IMR-90 (cell line): ENCODE results near the gene EIF2A. TPM values are rescaled to one million over a fixed set of nuclear protein-coding genes. Genes with fewer than 3 reads are reported as not detected.

ENCODE experiments used
- ATAC-seq: fragments of 200-7000 bp; cut with Tn5 transposase; 2 replicates; pipeline ENCODE4 v1.9.1; 2020; ENCODE audit warnings: low read depth, mild to moderate bottlenecking, moderate library complexity
- BruUV-seq: library from RNA; stranded (reverse); fragments of 400-500 nt; replicated peaks from 2 replicates; lab custom pipeline; 2021; lab: Mats Ljungman, UMichigan
- CTCF ChIA-PET: fragments of 300-600 bp; formaldehyde crosslinking; extraction: SDS; loops from one replicate; lab custom pipeline; 2021; ENCODE audit warnings: antibody characterized with exemption; lab: Yijun Ruan, JAX
- POLR2A ChIA-PET: fragments of 300-600 bp; sonication (Branson Sonifier 250); formaldehyde crosslinking; loops from one replicate; lab custom pipeline; 2022; ENCODE audit warnings: antibody characterized with exemption; ENCODE audit not compliant: unreplicated experiment; lab: Charles Lee
- DNase-seq: peaks from one replicate; pipeline ENCODE4 v3.0.0; 2013
- H2AFZ ChIP-seq: replicated peaks from 2 replicates; pipeline ENCODE3; 2013; ENCODE audit warnings: low read length, mild to moderate bottlenecking; ENCODE audit not compliant: poor library complexity
- H2AK5ac ChIP-seq: 2 replicates; pipeline ENCODE4 v1.6.1; 2013; ENCODE audit warnings: low read depth, low read length, inconsistent platforms
- H2AK9ac ChIP-seq: replicated peaks from 2 replicates; pipeline ENCODE3; 2013; ENCODE audit warnings: mild to moderate bottlenecking, low read depth, low read length, moderate library complexity; ENCODE audit not compliant: poor library complexity
- H2BK120ac ChIP-seq: 2 replicates; pipeline ENCODE4 v1.6.1; 2013; ENCODE audit warnings: low read depth, low read length, inconsistent platforms
- H2BK15ac ChIP-seq: 3 replicates; pipeline ENCODE4 v1.6.1; 2013; ENCODE audit warnings: low read depth, low read length, inconsistent platforms
- H2BK20ac ChIP-seq: 2 replicates; pipeline ENCODE4 v1.6.1; 2013; ENCODE audit warnings: low read depth, mild to moderate bottlenecking, inconsistent platforms, low read length, moderate library complexity
- H2BK5ac ChIP-seq: 2 replicates; pipeline ENCODE4 v1.6.1; 2013; ENCODE audit warnings: mild to moderate bottlenecking, low read depth, low read length, inconsistent platforms; ENCODE audit not compliant: poor library complexity, severe bottlenecking
- H3K14ac ChIP-seq: replicated peaks from 2 replicates; pipeline ENCODE4 v1.6.1; 2013; ENCODE audit warnings: low read depth, low read length, inconsistent platforms
- H3K18ac ChIP-seq: 2 replicates; pipeline ENCODE4 v1.6.1; 2013; ENCODE audit warnings: low read depth, low read length, control low read depth
- H3K23ac ChIP-seq: 2 replicates; pipeline ENCODE4 v1.6.1; 2013; ENCODE audit warnings: low read depth, low read length, inconsistent platforms
- H3K27ac ChIP-seq: 2 replicates; pipeline ENCODE4 v1.5.1; 2013; ENCODE audit warnings: mild to moderate bottlenecking, control low read depth, low read length; ENCODE audit not compliant: insufficient read depth
- H3K27me3 ChIP-seq: 2 replicates; pipeline ENCODE4 v1.6.1; 2013; ENCODE audit warnings: low read length; ENCODE audit not compliant: control insufficient read depth, insufficient read depth
- H3K36me3 ChIP-seq: 2 replicates; pipeline ENCODE4 v1.6.1; 2013; ENCODE audit warnings: low read length, mixed read lengths; ENCODE audit not compliant: control insufficient read depth, insufficient read depth
- H3K4ac ChIP-seq: 2 replicates; pipeline ENCODE4 v1.6.1; 2013; ENCODE audit warnings: low read depth, low read length, inconsistent platforms
- H3K4me1 ChIP-seq: 2 replicates; pipeline ENCODE4 v1.6.1; 2013; ENCODE audit warnings: low read length, mixed read lengths; ENCODE audit not compliant: control insufficient read depth, insufficient read depth
- H3K4me2 ChIP-seq: 2 replicates; pipeline ENCODE4 v1.6.1; 2013; ENCODE audit warnings: low read depth, mild to moderate bottlenecking, control low read depth, low read length, moderate library complexity
- H3K4me3 ChIP-seq: 2 replicates; pipeline ENCODE4 v1.5.1; 2013; ENCODE audit warnings: low read depth, mild to moderate bottlenecking, control low read depth, low read length, moderate library complexity; ENCODE audit not compliant: insufficient read depth
- H3K56ac ChIP-seq: 2 replicates; pipeline ENCODE4 v1.6.1; 2013; ENCODE audit warnings: low read length, inconsistent platforms; ENCODE audit not compliant: insufficient read depth; ENCODE audit errors: extremely low read depth
- H3K79me1 ChIP-seq, 2 experiments: 2 replicates each; pipeline ENCODE4 v1.6.1; 2013; ENCODE audit warnings: low read length in 2 of 2, inconsistent platforms in 1 of 2, low read depth in 1 of 2
- H3K9ac ChIP-seq: 2 replicates; pipeline ENCODE4 v1.6.1; 2013; ENCODE audit warnings: low read depth, low read length, control low read depth
- H3K9me1 ChIP-seq: 2 replicates; pipeline ENCODE4 v1.6.1; 2013; ENCODE audit warnings: low read length, inconsistent platforms; ENCODE audit not compliant: insufficient read depth
- H3K9me3 ChIP-seq: 2 replicates; pipeline ENCODE4 v1.6.1; 2013; ENCODE audit warnings: low read length; ENCODE audit not compliant: control insufficient read depth, insufficient read depth
- H4K20me1 ChIP-seq: 2 replicates; pipeline ENCODE4 v1.6.1; 2013; ENCODE audit warnings: low read length, inconsistent platforms; ENCODE audit not compliant: insufficient read depth
- H4K5ac ChIP-seq: 2 replicates; pipeline ENCODE4 v1.6.1; 2013; ENCODE audit warnings: mild to moderate bottlenecking, low read depth, low read length, control low read depth
- H4K8ac ChIP-seq, 2 experiments: 2 replicates each; pipeline ENCODE4 v1.6.1; 2013; ENCODE audit warnings: low read depth in 2 of 2, low read length in 2 of 2, control low read depth in 1 of 2, inconsistent platforms in 1 of 2
- H4K91ac ChIP-seq: 2 replicates; pipeline ENCODE4 v1.6.1; 2013; ENCODE audit warnings: low read depth, low read length, inconsistent platforms; ENCODE audit not compliant: insufficient read depth
- CHD1 ChIP-seq: IDR thresholded peaks from 2 replicates; pipeline ENCODE4 v1.6.1; 2012; ENCODE audit warnings: low read depth, low read length, improper control_type of control experiment
- MAFK ChIP-seq: IDR thresholded peaks from 2 replicates; pipeline ENCODE4 v1.6.1; 2012; ENCODE audit warnings: low read depth, low read length, improper control_type of control experiment
- NFE2L2 ChIP-seq: fragments of 150-350 bp; IDR thresholded peaks from 2 replicates; pipeline ENCODE4 v1.6.1; 2016; ENCODE audit warnings: low read depth, mild to moderate bottlenecking, low read length
- SMC3 ChIP-seq: fragments of 150-350 bp; IDR thresholded peaks from 2 replicates; pipeline ENCODE4 v1.6.1; 2016; ENCODE audit warnings: low read depth, mild to moderate bottlenecking, antibody characterized with exemption, low read length, moderate library complexity
- WGBS, 2 experiments: methylation state at CpG; one replicate each; pipeline versions ENCODE4 v1.1.5 to v1.1.7; 2013; ENCODE audit warnings: missing lambda C conversion rate in 2 of 2; ENCODE audit not compliant: insufficient read length in 1 of 2; ENCODE audit errors: extremely low coverage in 2 of 2; 5-methylcytosine and 5-hydroxymethylcytosine counted together
- dilution Hi-C: fragments of 300-500 bp; cut with HindIII; formaldehyde crosslinking; loops from one replicate; pipeline ENCODE4 v1.14.3; 2018; ENCODE audit warnings: low sequenced_read_pairs; ENCODE audit not compliant: unreplicated experiment
- in situ Hi-C: fragments of 300-500 bp; cut with MboI; formaldehyde crosslinking; loops from 3 replicates; pipeline ENCODE4 v1.14.3; 2019; ENCODE audit warnings: low sequenced_read_pairs, inconsistent platforms, mixed read lengths
- intact Hi-C: fragments of 100-400 bp; cut with micrococcal nuclease; formaldehyde crosslinking; loops from 2 replicates; pipeline ENCODE4 v1.10.0; 2022
- polyA plus RNA-seq, 3 experiments: library from polyadenylated mRNA; depleted of rRNA; stranded (reverse); fragments of >200 nt; gene quantifications; 2 replicates each; pipeline ENCODE4 v1.2.3, GENCODE V29; 2012; ENCODE audit warnings: low replicate concordance in 1 of 3
- total RNA-seq: library from RNA; depleted of rRNA; stranded (reverse); fragments of >200 nt; gene quantifications from 2 replicates; pipeline ENCODE4 v1.2.3, GENCODE V29; 2012

EIF2A gene
- total and polyA plus RNA-seq, 2 of the 4 experiments (the other 2 are of a cell fraction): 61.2 to 166 TPM

DNA sequence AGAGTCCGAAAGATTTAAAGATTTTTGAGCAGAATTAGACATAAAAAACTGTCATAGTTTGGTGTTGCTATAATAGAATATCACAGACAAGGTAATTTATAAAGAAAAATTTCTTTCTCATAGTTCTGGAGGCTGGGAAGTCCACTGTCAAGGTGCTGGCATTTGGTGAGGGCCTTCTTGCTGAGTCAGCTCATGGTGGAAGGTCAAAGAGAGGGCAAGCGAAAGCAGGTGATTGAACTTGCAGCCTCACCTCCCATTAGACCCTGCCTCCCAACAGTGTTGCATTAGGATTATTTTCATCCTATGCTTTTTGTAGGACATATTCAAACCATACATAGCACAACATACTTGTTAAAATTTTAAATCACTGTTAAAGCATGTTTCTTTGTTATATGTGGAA is 66.4 kb downstream of the EIF2A start:
- Histone ChIP-seq H3K4ac (no peak overlapping the region), H2BK120ac (no peak overlapping the region), H3K4me3 (no peak overlapping the region), H4K8ac (no peak overlapping the region), H3K27ac (no peak overlapping the region), H2BK5ac (no peak overlapping the region), H4K91ac (no peak overlapping the region), H3K23ac (no peak overlapping the region), H3K14ac (no peak overlapping the region), H3K56ac (no peak overlapping the region), H3K9ac (no peak overlapping the region), H3K9me3 (no peaks in the 10 kb centered on the region), H3K27me3 (no peaks in the 10 kb centered on the region), H2AK5ac (no peak overlapping the region), H3K9me1 (no peaks in the 10 kb centered on the region; the same call in 1 of the 2 replicates), H3K18ac (no peak overlapping the region), H3K79me1 (peaks cover 12 to 42% of the 10 kb centered on the region in 2 experiments; a peak in 3 of 4 replicates), H2BK20ac (no peak overlapping the region), H4K5ac (no peak overlapping the region), H2AK9ac (no peak overlapping the region), H3K36me3 (peaks cover 4% of the 10 kb centered on the region), H4K20me1 (peaks cover 22% of the 10 kb centered on the region), H3K4me1 (no peaks in the 10 kb centered on the region), H2AFZ (no peak overlapping the region), H3K4me2 (no peak overlapping the region), H2BK15ac (no peak overlapping the region)
- dilution Hi-C loops: no loop called here
- no peak for ATAC-seq
- in situ Hi-C loops: no loop called here
- DNase-seq: no peak
- POLR2A ChIA-PET: no interaction called here
- CTCF ChIA-PET: no interaction called here
- intact Hi-C loops: no loop called here
- no CpG with 5 or more reads among the region's 2 CpGs for WGBS, 2 experiments
- no TSS peak for BruUV-seq
- TF ChIP-seq CHD1 (no peak), SMC3 (no peak), NFE2L2 (no peak), MAFK (peak; percentile 65)
